Renal cortical epithelial cell (primary cell): ENCODE results near the gene CFAP119. TPM values are rescaled to one million over a fixed set of nuclear protein-coding genes. Genes with fewer than 3 reads are reported as not detected.

ENCODE experiments used
- DNase-seq: peaks from one replicate; pipeline ENCODE4 v3.0.0-alpha.2; 2011; ENCODE audit warnings: low read depth
- total RNA-seq: library from RNA; depleted of rRNA; stranded (reverse); fragments of >200 nt; gene quantifications from 2 replicates; pipeline ENCODE4 v1.2.3, GENCODE V29; 2014

CFAP119 gene
- total RNA-seq, 1 donor from 2014 or later: 2.7 TPM

- peak; percentile 93 for DNase-seq
These were observed 21.3 kb downstream of the CFAP119 start for GRCh38 chr16:30740364-30741251.

DNA sequence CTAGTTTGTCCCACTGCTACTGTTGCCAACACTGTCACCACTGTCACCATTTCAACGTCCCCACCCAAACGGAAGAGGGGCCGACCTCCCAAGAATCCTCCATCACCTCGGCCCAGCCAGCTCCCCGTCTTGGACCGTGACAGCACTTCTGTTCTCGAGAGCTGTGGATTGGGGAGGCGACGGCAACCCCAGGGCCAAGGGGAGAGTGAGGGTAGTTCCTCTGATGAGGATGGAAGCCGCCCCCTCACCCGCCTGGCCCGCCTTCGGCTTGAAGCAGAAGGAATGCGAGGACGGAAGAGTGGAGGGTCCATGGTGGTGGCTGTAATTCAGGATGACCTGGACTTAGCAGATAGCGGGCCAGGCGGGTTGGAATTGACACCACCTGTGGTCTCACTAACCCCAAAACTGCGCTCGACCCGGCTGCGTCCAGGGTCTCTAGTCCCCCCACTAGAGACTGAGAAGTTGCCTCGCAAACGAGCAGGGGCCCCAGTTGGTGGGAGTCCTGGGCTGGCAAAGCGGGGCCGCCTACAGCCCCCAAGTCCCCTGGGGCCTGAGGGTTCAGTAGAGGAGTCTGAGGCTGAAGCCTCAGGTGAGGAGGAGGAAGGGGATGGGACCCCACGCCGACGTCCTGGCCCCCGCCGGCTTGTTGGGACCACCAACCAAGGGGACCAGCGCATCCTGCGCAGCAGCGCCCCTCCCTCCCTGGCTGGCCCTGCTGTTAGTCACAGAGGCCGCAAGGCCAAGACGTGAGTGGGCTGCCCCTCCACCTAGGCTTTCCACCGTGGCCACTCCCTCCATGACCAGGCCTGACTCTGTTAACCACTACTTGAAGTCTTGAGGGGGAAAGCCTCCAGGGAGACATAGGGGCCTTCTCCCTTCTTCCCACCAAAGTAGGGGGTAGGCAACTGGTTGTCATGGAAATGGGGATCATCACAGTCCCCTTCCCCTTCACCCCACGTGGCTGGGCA is 22.6 kb downstream of the CFAP119 start:
- no peak for DNase-seq

- no peak for DNase-seq
These were observed 23.8 kb downstream of the CFAP119 start for GRCh38 chr16:30737794-30738648.

DNA sequence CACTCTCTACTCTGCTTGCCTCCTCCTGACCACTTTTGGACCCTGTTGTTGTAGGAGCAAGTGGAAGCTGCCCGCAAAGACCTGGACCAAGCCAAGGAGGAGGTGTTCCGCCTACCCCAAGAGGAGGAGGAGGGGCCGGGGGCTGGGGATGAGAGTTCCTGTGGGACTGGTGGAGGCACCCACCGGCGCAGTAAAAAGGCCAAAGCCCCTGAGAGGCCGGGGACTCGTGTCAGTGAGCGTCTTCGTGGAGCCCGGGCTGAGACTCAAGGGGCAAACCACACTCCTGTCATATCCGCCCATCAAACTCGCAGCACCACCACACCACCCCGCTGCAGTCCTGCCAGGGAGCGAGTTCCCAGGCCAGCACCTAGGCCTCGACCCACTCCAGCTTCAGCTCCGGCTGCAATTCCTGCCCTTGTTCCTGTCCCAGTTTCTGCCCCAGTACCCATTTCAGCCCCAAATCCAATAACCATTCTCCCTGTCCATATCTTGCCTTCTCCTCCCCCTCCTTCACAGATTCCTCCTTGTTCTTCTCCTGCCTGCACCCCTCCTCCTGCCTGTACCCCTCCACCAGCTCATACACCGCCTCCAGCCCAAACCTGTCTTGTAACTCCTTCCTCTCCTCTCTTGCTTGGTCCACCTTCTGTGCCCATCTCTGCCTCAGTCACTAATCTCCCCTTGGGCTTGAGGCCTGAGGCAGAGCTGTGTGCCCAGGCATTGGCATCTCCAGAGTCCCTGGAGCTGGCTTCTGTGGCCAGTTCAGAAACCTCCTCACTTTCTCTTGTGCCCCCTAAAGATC is 24.7 kb downstream of the CFAP119 start:
- DNase-seq: no peak

DNA sequence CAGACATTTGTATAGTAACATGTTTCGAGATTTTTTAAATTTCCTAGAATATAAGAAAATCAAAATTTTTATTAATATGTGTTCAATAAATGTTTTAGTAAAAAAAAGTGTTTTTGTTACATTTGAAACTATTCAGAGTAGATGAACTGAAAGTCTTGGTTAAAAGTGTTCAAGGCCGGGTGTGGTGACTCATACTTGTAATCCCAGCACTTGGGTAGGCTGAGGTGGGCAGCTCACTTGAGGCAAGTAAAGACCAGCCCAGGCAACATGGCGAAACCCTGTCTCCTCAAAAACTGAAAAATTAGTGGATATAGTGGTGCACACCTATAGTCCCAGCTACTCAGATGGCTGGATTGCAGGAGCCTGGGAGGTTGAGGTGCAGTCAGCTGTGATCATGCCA is 30.5 kb downstream of the CFAP119 start:
- DNase-seq: no peak

DNA sequence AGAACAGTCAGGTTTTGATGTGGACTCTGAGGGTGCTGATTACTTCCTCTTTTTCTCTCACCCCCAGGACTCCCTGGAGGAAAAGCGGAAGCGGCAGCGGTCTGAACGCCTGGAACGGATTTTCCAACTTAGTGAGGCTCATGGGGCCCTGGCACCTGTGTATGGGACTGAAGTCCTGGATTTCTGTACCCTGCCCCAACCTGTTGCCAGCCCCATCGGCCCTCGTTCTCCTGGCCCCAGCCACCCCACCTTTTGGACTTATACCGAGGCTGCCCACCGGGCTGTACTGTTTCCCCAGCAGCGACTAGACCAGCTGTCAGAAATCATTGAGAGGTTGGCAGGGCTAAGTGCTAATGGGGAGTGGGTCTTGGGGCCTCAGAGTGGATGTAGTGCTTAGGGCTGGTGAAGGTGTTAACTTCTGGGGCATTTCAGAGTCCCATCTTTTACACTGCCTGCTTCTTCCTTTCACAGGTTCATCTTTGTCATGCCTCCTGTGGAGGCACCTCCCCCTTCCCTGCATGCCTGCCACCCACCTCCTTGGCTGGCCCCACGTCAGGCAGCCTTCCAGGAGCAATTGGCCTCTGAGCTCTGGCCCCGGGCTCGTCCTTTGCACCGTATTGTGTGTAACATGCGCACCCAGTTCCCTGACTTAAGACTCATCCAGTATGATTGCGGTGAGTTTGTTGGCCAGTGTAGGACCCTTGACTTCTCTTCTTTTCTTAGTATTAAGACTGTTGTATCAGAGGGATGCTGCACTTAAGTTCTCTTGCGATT is 32.8 kb downstream of the CFAP119 start:
- no peak for DNase-seq

GRCh38 chr16:30728321-30728720 is 33.5 kb downstream of the CFAP119 start:
- DNase-seq: no peak

DNA sequence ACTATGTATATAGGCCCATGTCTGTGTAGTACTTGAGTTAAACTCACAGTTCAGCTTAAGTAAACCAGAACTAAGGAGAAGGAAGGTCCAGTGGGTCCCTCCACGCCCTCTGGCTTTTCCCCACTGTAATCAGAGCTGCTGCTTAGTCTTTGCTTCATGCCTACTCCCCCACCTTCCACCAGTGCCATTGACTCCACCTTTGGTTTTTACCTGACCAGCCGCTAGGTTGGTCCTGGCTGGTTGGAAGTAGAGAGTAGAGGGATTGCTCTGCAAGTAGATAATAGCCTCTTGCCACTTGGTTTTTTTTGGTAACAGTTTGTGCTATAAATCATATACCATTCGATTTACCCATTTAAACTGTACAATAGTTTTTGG is 36.5 kb downstream of the CFAP119 start:
- DNase-seq: no peak

- no peak for DNase-seq
These were observed 37.0 kb downstream of the CFAP119 start for GRCh38 chr16:30724641-30725417.

DNA sequence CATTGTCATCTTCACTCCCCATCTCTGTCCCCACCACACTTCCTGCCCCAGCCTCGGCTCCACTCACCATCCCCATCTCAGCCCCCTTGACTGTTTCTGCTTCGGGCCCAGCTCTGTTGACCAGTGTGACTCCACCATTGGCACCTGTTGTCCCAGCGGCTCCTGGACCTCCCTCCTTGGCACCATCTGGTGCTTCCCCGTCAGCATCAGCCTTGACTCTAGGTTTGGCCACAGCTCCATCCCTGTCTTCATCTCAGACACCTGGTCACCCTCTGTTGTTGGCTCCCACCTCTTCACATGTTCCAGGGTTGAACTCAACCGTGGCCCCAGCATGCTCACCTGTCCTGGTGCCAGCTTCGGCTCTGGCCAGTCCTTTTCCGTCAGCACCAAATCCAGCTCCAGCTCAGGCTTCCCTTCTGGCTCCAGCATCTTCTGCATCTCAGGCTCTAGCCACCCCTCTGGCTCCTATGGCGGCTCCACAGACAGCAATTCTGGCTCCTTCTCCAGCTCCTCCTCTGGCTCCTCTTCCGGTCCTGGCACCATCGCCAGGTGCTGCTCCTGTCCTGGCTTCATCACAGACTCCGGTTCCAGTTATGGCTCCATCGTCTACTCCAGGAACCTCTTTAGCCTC is 38.0 kb downstream of the CFAP119 start:
- no peak for DNase-seq

- no peak for DNase-seq
These were observed 38.9 kb downstream of the CFAP119 start for GRCh38 chr16:30722916-30723315.

DNA sequence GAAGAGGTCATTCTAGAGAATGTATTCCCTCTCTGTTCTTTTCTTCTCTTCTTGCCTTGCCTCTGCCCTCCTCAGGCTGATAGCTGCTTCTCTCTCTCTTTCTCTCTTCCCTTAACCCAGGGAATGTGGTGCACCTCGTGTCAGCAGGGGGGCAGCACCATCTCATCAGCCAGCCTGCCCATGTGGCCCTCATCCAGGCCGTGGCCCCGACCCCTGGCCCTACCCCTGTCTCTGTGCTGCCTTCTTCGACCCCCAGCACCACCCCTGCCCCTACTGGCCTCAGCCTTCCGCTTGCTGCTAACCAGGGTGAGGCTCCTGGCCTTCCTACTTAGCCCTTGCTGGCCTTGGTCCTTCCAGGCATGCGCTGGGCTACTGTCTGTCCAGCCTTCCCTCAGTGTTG is 39.4 kb downstream of the CFAP119 start:
- no peak for DNase-seq

- no peak for DNase-seq
These were observed 40.3 kb downstream of the CFAP119 start for GRCh38 chr16:30721606-30722005.

- no peak for DNase-seq
These were observed 40.7 kb downstream of the CFAP119 start for GRCh38 chr16:30721167-30721566.

GRCh38 chr16:30720694-30721093 is 41.2 kb downstream of the CFAP119 start:
- no peak for DNase-seq

DNA sequence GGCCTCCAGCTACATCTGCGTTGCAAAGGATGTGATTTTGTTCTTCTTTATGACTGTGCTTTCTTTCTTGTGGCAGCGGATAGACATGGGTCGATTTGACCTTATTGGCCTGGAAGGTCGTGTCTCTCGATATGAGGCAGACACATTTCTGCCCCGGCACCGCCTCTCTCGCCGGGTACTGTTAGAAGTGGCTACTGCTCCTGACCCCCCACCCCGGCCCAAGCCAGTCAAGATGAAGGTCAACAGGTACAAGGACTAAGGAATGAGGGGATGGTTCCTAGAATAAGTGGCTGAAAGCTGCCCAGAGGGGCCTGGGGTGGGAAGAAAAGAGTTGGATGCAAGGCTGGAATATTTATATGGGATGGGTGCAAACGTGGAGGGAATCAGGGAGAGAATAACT is 41.8 kb downstream of the CFAP119 start:
- no peak for DNase-seq

- DNase-seq: no peak
These were observed 46.0 kb downstream of the CFAP119 start for GRCh38 chr16:30715750-30716445.

DNA sequence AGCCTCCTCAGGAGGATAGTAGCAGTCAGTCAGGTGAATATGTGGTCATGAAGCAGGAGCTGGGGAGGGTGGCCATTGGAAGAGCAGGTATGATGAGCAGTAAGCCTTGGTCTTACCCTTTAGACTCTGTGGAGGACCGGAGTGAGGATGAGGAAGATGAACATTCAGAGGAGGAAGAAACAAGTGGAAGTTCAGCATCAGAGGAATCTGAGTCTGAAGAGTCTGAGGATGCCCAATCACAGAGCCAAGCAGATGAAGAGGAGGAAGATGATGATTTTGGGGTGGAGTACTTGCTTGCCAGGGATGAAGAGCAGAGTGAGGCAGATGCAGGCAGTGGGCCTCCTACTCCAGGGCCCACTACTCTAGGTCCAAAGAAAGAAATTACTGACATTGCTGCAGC is 50.1 kb downstream of the CFAP119 start:
- DNase-seq: no peak
